NCI-H2227 treated with DMSO at 0.1 percent for 48 hours (cell line): ENCODE results near the gene SUN1.
"Not testable (repeated sequence)": the region's sequence is repeated elsewhere in the genome, so short reads cannot be mapped to it uniquely, and the experiment has no call there.

Experiments
- DNase-seq: peaks from one replicate; lab custom pipeline; 2025; lab: John Stamatoyannopoulos, UW

SUN1 gene

DNA sequence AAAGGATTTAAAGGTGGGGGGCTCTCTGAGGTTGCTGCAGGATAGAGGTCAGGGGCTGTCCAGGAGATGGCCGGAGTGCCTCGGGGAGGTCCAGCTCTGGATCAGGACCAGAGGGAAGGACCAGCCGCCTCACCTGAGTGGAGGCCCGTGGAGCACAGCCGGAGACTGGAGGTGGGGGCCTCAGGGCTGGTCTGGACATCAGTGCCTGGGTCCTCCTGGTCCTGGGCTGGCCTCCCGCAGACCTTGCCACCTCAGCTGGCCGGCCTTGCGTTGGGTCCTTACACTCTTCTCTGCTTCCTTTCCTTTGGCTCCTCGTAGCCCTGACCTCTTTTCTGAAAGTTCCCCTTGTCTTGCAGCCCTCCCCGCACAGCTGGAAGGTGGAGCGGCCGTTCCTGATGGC is 2.0 kb downstream of the SUN1 start:
- DNase-seq, result no peak

DNA sequence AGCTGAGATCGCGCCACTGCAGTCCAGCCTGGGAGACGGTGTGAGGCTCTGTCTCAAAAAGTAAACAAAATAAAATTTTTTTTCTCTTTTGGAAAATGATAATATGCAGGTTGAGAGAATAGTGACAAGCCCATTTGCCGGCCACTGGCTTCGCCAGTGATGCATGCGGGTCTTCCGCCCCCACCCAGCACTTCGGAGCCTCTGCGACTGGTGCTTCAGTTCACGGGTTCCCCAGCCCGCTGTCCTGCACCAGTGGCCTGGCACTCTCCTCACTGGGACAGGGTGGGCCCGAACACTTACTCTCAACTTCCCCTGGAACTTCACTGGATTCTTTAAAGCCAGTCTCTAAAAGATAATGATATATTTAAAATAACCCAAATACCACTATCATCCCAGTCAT is 2.7 kb downstream of the SUN1 start:
- no peak for DNase-seq

DNA sequence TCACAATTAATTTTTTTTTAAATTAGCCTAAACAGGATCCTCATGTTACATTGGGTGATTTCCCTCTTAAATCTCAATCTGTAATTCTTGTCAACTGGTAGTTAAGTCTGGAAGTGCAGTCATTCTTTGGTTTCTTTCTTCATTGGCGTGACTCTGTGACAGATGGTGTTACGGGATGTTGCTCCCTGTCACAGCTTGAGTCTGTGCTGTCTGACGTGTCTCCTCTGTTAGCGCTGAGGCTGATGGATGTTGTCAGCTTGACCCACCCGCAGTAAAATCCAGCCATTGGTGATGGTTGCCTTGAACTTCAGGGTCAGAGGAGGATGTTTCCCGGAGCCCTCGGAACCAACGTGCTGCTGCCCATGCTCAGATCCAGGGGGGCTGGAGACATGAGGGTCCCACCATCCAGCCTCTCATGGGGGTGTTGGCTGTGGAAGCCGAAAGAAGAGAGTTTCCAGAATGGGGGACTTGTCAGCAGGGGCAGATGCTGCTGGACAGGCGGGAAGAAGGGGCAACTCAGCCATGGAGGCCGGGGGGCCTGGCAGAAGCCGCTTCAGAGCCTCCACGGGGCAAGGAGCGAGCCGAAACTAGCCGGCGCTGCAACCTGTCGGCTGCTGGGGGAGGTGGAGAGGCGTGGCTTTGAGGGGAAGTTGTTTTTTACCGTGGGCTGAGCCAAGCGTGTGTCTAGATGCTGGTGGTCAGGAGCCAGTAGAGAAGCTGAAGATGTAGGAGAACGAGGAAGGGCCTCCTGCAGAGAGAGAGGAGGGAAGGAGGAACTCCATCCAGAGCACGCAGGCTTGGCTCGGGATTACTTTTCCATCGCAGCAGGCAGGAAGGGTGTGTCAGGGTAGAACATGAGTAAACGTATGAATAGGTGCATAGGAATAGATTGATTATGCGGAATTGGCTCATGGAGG is 3.5 kb downstream of the SUN1 start:
- no peak for DNase-seq

DNA sequence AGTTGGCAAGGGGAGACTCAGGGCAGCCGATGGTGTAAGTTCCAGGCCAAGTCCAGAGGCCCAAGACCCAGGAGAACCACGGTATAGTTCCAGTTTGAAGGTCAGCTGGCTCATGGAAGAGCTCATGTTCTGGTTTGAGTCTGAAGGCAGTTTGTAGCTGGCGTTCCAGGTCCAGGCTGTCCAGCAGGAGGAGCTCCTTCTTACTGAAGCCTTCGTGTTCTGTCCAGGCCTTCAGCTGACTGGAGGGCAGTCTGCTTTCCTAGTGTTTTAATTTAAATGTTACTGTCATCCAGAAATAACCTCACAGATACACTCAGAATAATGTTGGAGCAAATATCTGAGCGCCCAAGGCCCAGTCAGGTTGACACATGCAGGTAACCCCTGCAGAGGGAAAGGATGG is 4.2 kb downstream of the SUN1 start:
- DNase-seq, result no peak

DNA sequence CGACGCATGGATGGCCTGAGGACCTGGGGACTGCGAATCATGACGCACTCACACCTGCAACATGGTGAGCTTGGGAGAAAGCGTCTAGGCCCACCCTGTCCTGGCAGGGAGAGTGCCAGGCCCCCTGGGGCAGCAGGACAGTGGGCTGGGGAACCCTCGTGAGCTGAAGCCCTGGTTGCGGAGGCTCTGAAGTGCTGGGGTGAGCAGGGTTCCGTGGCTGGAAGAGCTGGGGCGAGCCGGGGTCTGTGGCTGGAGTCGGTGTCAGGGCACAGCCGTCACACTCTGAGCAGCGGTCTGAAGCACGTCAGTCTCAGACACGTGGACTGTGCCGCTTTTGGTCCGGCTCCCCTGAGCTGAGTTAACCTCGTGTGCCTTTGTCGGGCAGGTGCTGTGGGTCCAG is 4.7 kb downstream of the SUN1 start:
- no peak for DNase-seq

DNA sequence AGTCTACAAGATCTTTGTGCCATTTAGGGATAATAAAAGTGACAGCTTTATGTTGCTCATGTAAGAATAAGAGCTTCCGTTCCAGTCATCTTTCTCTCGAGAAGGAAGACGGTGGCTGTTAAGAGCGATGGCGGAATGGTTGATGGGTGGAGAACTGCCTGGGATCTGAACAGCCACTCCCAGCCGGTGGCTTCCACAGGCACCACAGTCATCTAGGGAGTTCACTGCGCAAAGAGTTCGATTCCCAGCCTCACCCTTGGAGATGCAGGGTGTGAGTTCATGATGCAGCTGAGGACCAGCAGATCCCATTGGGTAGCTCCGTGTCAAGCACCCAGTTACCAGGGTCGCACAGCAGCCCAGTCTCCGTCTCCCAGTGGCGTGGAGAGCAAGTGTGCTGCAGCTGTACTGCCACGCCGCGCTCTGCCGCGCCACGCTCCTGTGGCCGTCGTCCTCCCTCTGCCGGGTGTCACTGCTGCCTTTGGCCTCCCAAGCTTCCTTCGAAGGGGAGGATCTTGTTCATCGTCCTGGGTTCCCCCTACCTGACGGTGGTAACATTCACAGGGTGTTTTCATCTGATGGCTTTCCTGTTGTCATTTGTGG is 7.8 kb downstream of the SUN1 start:
- no peak for DNase-seq

DNA sequence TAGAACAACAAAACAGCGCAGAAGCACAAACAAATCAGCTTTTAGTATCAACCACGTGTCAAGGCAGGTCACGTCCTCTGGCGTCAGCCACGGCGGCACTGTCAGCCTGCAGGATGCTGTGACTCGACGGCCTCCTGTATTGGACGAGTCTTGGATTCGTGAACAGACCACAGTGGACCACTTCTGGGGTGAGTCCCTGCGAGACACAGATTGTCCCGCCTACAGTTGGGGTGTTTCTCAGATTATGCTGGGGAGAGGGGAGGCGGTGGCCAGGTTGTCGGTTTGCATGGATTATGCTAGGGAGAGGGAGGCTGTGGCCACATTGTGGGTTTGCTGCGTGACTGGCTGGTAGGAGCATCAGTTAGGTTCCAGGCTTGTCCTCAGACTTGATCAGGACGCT is 9.7 kb downstream of the SUN1 start:
- no peak for DNase-seq

DNA sequence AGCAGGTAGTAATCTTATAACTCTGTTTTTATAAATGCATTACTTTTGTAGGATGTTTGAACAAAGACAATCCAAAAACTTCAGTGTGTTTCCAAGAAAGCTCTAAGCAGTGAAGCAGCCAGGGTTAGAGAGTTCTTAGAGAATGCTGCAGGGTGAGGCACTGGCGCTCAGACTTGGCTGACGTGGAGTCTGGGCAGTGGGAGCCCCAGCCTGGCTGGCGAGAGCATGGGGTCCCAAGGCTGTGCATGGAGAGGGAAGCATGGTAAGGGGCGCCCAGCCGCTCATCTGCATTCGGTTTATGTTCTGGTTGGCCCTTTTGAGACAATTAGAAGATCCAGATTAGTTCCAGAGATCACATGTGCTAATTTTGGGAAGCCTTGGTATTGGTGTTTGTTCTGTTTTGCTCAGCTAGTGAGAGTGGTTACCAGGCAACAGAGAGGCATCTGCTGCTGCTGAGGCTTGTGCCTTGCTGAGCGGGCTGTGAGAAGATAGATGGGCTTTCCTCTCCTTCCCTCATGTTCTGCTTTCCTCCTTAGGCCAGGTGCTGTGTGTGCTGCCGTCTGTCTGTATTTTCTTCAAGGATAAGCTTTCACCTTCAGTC is 10.3 kb downstream of the SUN1 start:
- DNase-seq, result no peak

DNA sequence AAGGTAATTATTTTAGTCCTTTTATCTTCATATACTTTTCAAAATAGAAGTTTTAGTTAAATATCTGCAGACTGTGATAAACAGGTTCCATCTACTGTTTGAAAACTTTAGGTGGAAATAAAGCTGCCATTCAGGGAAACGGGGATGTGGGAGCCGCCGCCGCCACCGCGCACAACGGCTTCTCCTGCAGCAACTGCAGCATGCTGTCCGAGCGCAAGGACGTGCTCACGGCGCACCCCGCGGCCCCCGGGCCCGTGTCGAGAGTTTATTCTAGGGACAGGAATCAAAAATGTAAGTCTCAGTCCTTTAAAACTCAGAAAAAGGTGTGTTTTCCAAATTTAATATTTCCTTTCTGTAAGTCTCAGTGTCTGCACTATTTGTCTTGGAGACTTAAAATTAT is 11.0 kb downstream of the SUN1 start:
- DNase-seq, result no peak

DNA sequence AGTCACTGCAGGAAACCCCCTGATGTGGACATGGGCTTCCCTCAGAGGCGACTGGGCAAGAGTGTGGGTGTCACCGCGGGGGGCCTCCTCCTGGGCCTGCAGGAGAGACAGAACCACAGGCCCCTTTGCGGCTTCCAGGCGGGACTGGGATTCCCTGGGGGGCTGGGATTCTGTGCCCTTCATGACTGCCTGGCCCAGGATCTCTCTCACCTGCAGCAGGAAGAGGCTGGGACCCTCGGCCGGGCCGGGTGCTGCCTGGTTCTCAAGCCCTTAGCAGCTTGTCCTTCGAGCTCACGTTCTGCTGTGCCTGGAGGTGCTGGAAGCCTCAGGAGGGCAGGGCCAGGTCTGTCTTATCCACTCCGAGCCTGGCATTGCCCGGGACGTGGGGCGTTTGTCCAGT is 11.8 kb downstream of the SUN1 start:
- no peak for DNase-seq

DNA sequence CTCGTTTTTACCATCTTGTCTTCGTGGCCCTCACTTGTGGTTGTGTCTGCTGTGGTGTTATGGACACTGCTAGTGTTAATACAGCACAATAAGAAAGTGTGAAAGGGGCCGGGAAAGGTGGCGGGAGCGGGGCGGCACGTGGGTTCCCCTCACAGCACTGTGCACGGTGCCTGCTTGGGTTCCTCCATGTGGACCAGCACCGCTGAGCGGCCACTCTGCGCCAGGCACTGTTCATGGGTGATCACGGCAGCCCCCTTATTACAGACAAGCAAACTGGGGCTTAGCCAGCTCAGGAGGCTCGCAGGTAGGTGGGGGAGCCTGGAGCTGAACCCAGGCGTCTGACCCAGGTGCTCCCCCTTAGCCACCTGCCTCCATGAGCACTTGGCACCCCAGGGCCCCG is 12.2 kb downstream of the SUN1 start:
- DNase-seq, result no peak

DNA sequence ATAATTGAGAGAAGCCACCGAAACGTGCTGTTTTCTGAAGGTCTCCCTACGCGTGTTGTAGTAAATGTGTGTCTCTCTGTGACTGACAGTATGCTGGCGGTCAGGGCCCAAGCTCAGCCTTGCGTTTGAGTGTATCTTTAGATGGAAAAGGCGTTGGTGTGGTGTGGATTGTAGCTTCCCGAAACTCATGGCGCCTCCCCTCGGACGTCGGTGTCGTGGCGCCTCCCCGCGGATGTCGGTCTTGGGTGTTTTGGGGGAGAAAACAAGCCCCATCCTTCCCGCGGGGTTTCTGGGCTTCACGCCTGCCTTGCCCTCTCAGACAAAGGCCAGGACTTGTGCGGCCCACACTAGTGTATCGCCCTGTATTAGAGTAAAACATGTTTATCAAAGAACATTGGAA is 12.8 kb downstream of the SUN1 start:
- no peak for DNase-seq

DNA sequence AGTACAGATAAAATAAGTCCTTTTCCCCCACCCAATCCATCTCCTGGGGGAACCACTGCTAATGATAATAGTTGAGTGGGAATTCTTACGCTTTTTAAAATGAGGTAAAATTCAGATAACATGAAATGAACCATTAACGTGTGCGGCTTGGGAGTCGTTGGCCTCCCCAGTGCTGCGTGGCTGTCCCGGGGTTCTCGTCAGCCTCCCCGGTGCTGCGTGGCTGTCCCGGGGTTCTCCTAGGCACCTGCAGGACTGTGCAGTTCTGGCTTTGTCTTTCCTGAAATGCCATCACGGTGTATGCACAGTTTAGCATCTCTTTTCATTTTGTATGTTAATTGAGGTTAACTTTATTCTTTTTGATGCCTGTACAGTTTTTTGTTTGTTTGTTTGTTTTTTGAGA is 13.5 kb downstream of the SUN1 start:
- no peak for DNase-seq

DNA sequence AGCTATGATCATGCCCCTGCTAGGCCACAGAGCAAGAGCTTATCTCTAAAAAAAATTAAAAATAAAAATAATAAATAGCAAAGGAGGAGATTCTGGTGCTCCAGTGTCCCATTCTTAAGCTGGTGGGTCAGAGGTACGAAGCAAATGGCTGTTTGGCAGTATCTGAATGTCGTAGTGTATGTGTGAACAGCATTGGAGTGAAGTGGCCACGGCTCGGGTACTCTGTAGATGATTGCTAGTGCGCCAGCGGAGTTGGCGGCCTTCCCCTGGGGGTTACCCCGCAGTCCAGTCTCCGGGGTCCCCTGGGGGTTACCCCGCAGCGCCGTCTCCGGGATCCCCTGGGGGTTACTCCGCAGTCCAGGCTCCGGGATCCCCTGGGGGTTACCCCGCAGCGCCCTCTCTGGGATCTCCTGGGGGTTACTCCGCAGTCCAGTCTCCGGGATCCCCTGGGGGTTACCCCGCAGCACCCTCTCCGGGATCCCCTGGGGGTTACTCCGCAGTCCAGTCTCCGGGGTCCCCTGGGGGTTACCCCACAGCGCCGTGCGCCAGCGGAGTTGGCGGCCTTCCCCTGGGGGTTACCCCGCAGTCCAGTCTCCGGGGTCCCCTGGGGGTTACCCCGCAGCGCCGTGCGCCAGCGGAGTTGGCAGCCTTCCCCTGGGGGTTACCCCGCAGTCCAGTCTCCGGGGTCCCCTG is 14.8 kb downstream of the SUN1 start:
- DNase-seq, result not testable (repeated sequence)

DNA sequence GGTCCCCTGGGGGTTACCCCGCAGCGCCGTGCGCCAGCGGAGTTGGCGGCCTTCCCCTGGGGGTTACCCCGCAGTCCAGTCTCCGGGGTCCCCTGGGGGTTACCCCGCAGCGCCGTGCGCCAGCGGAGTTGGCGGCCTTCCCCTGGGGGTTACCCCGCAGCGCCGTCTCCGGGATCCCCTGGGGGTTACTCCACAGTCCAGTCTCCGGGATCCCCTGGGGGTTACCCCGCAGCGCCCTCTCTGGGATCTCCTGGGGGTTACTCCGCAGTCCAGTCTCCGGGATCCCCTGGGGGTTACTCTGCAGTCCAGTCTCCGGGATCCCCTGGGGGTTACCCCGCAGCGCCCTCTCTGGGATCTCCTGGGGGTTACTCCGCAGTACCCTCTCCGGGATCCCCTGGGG is 15.5 kb downstream of the SUN1 start:
- not testable (repeated sequence) for DNase-seq

DNA sequence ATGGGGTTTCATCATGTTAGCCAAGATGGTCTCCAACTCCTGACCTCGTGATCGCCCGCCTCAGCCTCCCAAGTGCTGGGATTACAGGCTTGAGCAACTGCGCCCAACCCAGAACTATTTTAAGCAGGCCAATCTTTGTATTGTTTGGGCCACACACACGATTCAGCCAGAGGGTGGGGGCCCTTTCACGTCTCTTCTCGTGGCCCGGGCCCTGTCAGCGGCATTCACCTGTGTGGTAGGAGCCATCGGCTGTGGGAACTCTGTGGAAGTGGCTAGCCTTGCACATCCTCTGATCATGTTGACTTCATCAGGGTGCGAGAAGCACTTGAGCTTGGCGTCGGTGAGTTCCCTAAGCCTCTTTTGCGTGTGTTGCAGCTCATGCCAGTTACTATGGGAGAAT is 16.9 kb downstream of the SUN1 start:
- DNase-seq, result no peak

DNA sequence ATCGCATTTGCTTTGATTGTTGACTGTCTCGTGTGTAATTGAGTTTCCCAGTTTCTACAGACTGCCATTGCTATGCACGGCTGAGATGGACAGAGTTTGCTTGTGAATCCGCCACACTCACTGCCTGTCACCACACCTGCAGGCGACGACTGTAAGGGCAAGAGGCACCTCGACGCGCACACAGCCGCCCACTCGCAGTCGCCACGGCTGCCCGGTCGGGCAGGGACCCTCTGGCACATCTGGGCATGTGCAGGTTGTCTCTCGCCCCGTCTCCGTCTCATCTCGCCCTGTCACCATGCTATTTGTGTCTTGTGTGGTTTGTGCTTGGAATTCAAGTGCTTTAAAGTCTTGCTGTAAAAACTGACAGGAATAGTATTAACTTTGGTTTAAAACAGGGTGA is 17.5 kb downstream of the SUN1 start:
- DNase-seq, result no peak

DNA sequence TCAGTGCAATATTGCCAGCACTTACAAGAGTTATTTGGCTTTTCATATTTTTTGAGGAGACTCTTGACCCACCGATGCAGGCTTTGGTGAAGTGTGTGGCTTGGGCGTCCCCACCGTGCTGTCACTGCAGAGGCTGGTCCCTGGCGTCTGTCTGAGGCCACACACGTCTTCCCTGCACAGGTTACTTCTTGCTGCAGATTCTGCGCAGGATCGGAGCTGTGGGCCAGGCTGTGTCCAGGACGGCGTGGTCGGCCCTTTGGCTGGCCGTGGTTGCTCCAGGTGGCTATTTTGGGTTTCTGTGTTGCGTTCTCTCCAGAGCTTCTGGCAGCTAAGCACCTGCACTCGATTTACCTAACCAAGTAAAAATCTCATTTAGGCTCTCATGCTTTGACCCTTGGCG is 18.9 kb downstream of the SUN1 start:
- DNase-seq, result no peak

DNA sequence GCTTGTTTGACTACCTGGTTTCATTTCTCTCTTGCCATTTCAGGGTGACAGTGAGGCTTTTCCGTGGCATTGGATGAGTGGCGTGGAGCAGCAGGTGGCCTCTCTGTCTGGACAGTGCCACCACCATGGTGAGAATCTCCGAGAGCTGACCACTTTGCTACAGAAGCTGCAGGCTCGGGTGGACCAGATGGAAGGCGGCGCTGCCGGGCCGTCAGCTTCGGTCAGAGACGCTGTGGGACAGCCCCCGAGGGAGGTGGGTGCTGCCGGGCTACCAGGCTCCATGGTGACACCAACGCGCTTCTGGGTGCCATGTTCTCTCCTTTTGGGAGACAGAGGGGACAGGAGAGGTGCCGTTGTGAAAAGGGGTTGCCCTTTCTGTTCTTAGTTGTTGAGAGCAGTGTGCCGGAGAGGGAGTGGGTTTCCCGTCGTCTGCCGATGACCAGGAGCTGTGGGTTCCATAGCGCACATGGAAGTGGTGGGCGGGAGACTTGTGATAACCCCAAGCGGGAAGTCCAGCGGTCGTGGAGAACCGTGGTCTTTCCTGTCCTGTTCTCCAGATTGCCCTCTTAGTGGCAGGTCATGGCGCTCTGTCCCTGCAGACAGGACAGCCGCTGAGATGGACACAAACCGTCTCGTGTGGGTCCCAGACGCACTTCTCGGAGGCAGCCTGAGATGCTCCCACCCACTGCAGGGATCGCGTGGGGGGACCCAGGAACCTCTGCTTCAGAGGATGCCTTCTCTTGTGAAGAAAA is 21.3 kb downstream of the SUN1 start:
- DNase-seq, result no peak

DNA sequence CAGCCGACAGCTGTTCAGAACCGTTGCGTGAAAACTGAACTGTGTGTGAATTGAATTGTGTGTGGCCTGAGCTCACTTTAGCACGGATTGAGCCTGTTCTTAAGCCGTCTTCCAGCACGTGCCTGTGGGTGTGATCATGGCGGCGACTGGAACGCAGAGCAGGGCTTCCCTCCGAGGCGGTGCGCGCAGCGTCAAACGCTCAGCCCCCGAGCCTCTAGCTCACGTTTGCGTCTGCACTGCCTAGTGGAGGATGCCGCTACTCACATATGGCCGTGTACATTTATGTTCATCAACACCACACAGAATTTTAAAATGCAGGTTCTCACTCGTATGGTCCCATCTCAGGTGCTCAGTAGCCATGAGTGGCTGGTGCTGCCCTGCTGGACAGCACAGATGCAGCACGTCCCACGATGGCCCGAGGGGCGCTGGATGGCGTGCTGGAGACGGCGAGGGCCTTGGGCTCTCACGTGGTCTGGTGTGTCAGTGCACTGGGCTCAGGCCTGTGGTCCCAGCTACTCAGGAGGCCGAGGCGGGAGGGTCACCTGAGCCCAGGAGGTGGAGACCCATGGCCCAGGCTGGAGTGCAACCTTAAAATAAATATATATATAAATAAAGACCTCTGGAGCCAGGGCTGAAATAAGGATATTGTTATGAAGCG is 22.0 kb downstream of the SUN1 start:
- DNase-seq, result no peak

DNA sequence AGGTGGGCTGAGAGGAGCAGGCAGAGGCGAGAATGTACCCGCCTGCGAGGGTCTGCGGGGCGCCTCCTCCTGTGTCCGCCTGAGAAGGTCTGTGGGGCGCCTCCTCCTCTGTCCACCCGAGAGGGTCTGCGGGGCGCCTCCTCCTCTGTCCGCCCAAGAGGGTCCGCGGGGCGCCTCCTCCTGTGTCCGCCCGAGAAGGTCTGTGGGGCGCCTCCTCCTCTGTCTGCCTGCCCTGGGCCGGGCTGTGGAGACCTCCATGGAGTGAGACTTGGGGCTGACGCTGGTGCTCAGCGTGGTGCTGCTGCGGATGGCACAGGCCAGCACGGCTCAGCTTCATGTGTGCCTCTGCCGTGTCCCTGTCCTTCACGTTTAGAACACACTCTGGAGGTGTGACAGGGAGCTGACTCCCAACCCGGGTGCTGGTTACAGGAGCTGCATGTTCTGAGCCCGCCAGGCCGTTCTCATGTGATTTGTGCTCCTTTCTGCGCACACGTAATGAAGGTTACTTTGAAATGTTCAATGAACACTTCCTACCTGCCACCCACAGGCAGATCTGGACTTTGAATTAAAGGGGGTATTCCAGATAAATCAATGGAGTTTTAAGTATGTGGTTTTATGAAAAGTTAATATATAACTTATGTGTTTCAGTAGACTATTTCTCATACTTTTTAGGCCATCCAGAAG is 23.6 kb downstream of the SUN1 start:
- no peak for DNase-seq
